ENCODE measurements around the gene IVD. TPM values are rescaled to one million over a fixed set of nuclear protein-coding genes. Genes with fewer than 3 reads are reported as not detected.

IVD gene
- total and polyA plus RNA-seq, 9 of the 15 experiments (the other 6 are each of a cell fraction or from before 2014, with no cell fraction given), result 0.15 to 4.5 (median 2.4) TPM

GRCh38 chr15:40392986-40393948 lies 12.3 kb upstream of the IVD start:
- no peak overlapping the region for H3K9ac ChIP-seq (ENCODE audit: insufficient read depth in 1 of 2, low read depth in 2 of 2, low read length in 2 of 2)
- ChIA-PET CTCF (ENCODE audit: low intra/inter-chr PET ratio) (no interaction called here), POLR2A (interaction anchor here (0.6 to 1.4 kb wide), 2 partner anchors 20 to 28 kb away, joined by 3 to 4 read pairs; no protein-coding TSS in a partner anchor)
- TF ChIP-seq C11orf30 (IDR thresholded peaks at IDR 0.05; ENCODE audit: low read depth) (peak; percentile 68), ZNF445 (CRISPR knock-in tag; IDR thresholded peaks at IDR 0.05; ENCODE audit: low read depth) (no peak), ZNF316 (IDR thresholded peaks at IDR 0.05) (peak; percentile 71), MAFG (tag; conservative IDR thresholded peaks at IDR 0.05) (0 out of 2 replicates have a peak, but pooled peaks have one; percentile 8)
- H2AFZ ChIP-seq (ENCODE audit: low read depth, low read length), result no peak overlapping the region
- H4K20me1 ChIP-seq (replicated peaks; ENCODE audit: control insufficient read depth, insufficient read depth, low read length), result no peaks in the 10 kb centered on the region
- no peak overlapping the region for H3K4me2 ChIP-seq (ENCODE audit: insufficient read depth, low read length)
- no peaks in the 10 kb centered on the region for H3K27me3 ChIP-seq (ENCODE audit: control insufficient read depth in 2 of 2, insufficient read depth in 2 of 2, low read length in 2 of 2)
- peaks cover 57% of the 10 kb centered on the region for H3K36me3 ChIP-seq (ENCODE audit: control insufficient read depth, insufficient read depth, low read length)
- no peak for FAIRE-seq
- H3K27ac ChIP-seq (ENCODE audit: extremely low read depth, low read depth, low read length), result no peak overlapping the region
- in situ Hi-C loops (cut with MboI) (no loop called here), intact Hi-C loops (cut with micrococcal nuclease) (no loop called here)
- ATAC-seq, result no peak
- no peak overlapping the region for H3K4me3 ChIP-seq
- no peaks in the 10 kb centered on the region for H3K9me3 ChIP-seq (replicated peaks; ENCODE audit: control insufficient read depth, insufficient read depth, low read depth, low read length)
- DNase-seq (ENCODE audit: extremely low read depth in 1 of 4, low spot score in 3 of 4), result no peak
- WGBS (ENCODE audit: insufficient coverage, low coverage, missing lambda C conversion rate), result 85% methylated on average over 4 of the region's 4 CpGs
- no peaks in the 10 kb centered on the region for H3K79me2 ChIP-seq (ENCODE audit: control insufficient read depth, insufficient read depth, low read length)
- no peaks in the 10 kb centered on the region for H3K9me1 ChIP-seq (ENCODE audit: control insufficient read depth, insufficient read depth, low read length)
- TSS peak; percentile 44 for BruUV-seq (replicated peaks)
- H3K4me1 ChIP-seq (replicated peaks in 1 of 2; ENCODE audit: control insufficient read depth in 2 of 2, insufficient read depth in 2 of 2, low read length in 2 of 2), result no peaks in the 10 kb centered on the region
